D721Med (cell line): ENCODE measurements around the gene DBF4.
"Not testable (repeated sequence)": the region's sequence is repeated elsewhere in the genome, so short reads cannot be mapped to it uniquely, and the experiment has no call there.

Source experiments
- DNase-seq: peaks from one replicate; pipeline ENCODE4 v3.0.0; 2011; ENCODE audit warnings: low spot score; ENCODE audit not compliant: insufficient read length
- FAIRE-seq: peaks from 2 replicates; lab custom pipeline; 2011; peaks lifted over from hg19 to GRCh38; lab: Jason Lieb, UNC
- CTCF ChIP-seq: IDR thresholded peaks from 2 replicates; pipeline ENCODE4 v1.5.1; 2012; ENCODE audit warnings: mild to moderate bottlenecking, control low read depth; ENCODE audit not compliant: insufficient read depth; ENCODE audit errors: missing control alignments

Gene DBF4

GRCh38 chr7:87886875-87887274 lies 10.6 kb downstream of the DBF4 start:
- TF ChIP-seq CTCF = peak; percentile 42
- FAIRE-seq (no peak), DNase-seq (no peak)

GRCh38 chr7:87895363-87895762 lies 19.1 kb downstream of the DBF4 start:
- FAIRE-seq (no peak), DNase-seq (no peak)
- TF ChIP-seq CTCF = no peak

GRCh38 chr7:87899255-87899654 lies 23.0 kb downstream of the DBF4 start:
- DNase-seq (no peak), FAIRE-seq (no peak)
- no peak for TF ChIP-seq CTCF

GRCh38 chr7:87907136-87907906 lies 31.0 kb downstream of the DBF4 start:
- peak; percentile 87 for FAIRE-seq
- DNase-seq = not testable (repeated sequence)

GRCh38 chr7:87908814-87909213 lies 32.5 kb downstream of the DBF4 start:
- DNase-seq, FAIRE-seq: not testable (repeated sequence)

GRCh38 chr7:87912121-87912520 lies 35.8 kb downstream of the DBF4 start:
- FAIRE-seq = no peak
- no peak for TF ChIP-seq CTCF
- DNase-seq = no peak

GRCh38 chr7:87918740-87919139 lies 42.4 kb downstream of the DBF4 start:
- TF ChIP-seq CTCF = no peak
- FAIRE-seq (no peak), DNase-seq (no peak)

GRCh38 chr7:87919875-87920274 lies 43.6 kb downstream of the DBF4 start:
- no peak for TF ChIP-seq CTCF
- DNase-seq (no peak), FAIRE-seq (no peak)
